Muscle layer of duodenum (tissue), 2 donors: ENCODE data around the gene OR8B8.

ENCODE experiments used
- H3K27ac ChIP-seq: one replicate; pipeline ENCODE4 v1.7.0; 2013; ENCODE audit warnings: mild to moderate bottlenecking, low read length
- H3K27me3 ChIP-seq: one replicate; pipeline ENCODE4 v1.7.0; 2013; ENCODE audit warnings: low read depth, mild to moderate bottlenecking, control low read depth, low read length
- H3K36me3 ChIP-seq, 2 donors: one replicate each; pipeline ENCODE4 v1.7.0; 2013; ENCODE audit warnings: low read length in 2 of 2, control low read depth in 1 of 2, mild to moderate bottlenecking in 1 of 2; ENCODE audit not compliant: insufficient read depth in 2 of 2, control insufficient read depth in 1 of 2
- H3K4me1 ChIP-seq, 2 donors: one replicate each; pipeline ENCODE4 v1.7.0; 2013; ENCODE audit warnings: low read length in 2 of 2, mild to moderate bottlenecking in 2 of 2, control low read depth in 1 of 2, moderate library complexity in 1 of 2; ENCODE audit not compliant: insufficient read depth in 2 of 2, control insufficient read depth in 1 of 2
- H3K4me3 ChIP-seq, 2 donors: one replicate each; pipeline ENCODE4 v1.7.0; 2013; ENCODE audit warnings: low read length in 2 of 2, low read depth in 1 of 2, mild to moderate bottlenecking in 1 of 2
- H3K9me3 ChIP-seq, 2 donors: one replicate each; pipeline ENCODE4 v1.7.0; 2013; ENCODE audit warnings: low read length in 2 of 2, control low read depth in 1 of 2, mild to moderate bottlenecking in 1 of 2; ENCODE audit not compliant: control insufficient read depth in 1 of 2
- donor health status: healthy.

Gene OR8B8

GRCh38 chr11:124445646-124446150 lies at the start of gene OR8B8:
OR8B8 (minus strand) TSS chr11:124445696; CDS start chr11:124441085, 4,611 bp downstream.
- no peaks in the 10 kb centered on the region for H3K27me3 ChIP-seq
- H3K36me3 ChIP-seq = no peaks in the 10 kb centered on the region
- H3K9me3 ChIP-seq = no peaks in the 10 kb centered on the region
- no peaks in the 10 kb centered on the region for H3K4me1 ChIP-seq
- no peak within 1 kb of the TSS for H3K4me3 ChIP-seq
- H3K27ac ChIP-seq = no peak within 1 kb of the TSS

GRCh38 chr11:124493016-124493655 lies 47.6 kb upstream of the OR8B8 start:
- H3K4me1 ChIP-seq = no peaks in the 10 kb centered on the region
- H3K27me3 ChIP-seq = no peaks in the 10 kb centered on the region
- no peak overlapping the region for H3K27ac ChIP-seq
- no peaks in the 10 kb centered on the region for H3K36me3 ChIP-seq
- no peaks in the 10 kb centered on the region for H3K9me3 ChIP-seq
- H3K4me3 ChIP-seq = no peak overlapping the region

GRCh38 chr11:124483422-124483821 lies 37.9 kb upstream of the OR8B8 start:
- Histone ChIP-seq H3K9me3 (no peaks in the 10 kb centered on the region), H3K27ac (no peak overlapping the region), H3K36me3 (no peaks in the 10 kb centered on the region), H3K4me3 (no peak overlapping the region), H3K4me1 (no peaks in the 10 kb centered on the region), H3K27me3 (no peaks in the 10 kb centered on the region)

GRCh38 chr11:124482362-124483147 lies 37.1 kb upstream of the OR8B8 start:
- no peaks in the 10 kb centered on the region for H3K4me1 ChIP-seq
- no peaks in the 10 kb centered on the region for H3K27me3 ChIP-seq
- no peak overlapping the region for H3K4me3 ChIP-seq
- no peaks in the 10 kb centered on the region for H3K36me3 ChIP-seq
- H3K9me3 ChIP-seq = no peaks in the 10 kb centered on the region
- no peak overlapping the region for H3K27ac ChIP-seq

GRCh38 chr11:124481365-124482323 lies 36.1 kb upstream of the OR8B8 start:
- H3K36me3 ChIP-seq = no peaks in the 10 kb centered on the region
- no peaks in the 10 kb centered on the region for H3K9me3 ChIP-seq
- no peaks in the 10 kb centered on the region for H3K27me3 ChIP-seq
- no peak overlapping the region for H3K27ac ChIP-seq
- H3K4me3 ChIP-seq = peak overlapping the region; percentile 28 to 49
- H3K4me1 ChIP-seq = no peaks in the 10 kb centered on the region

- no peak overlapping the region for H3K27ac ChIP-seq
- H3K9me3 ChIP-seq = no peaks in the 10 kb centered on the region
- no peak overlapping the region for H3K4me3 ChIP-seq
- H3K4me1 ChIP-seq = no peaks in the 10 kb centered on the region
- no peaks in the 10 kb centered on the region for H3K36me3 ChIP-seq
- no peaks in the 10 kb centered on the region for H3K27me3 ChIP-seq
These were observed 34.1 kb upstream of the OR8B8 start for GRCh38 chr11:124479561-124479960.

GRCh38 chr11:124475265-124475664 lies 29.8 kb upstream of the OR8B8 start:
- H3K36me3 ChIP-seq = no peaks in the 10 kb centered on the region
- H3K9me3 ChIP-seq = no peaks in the 10 kb centered on the region
- no peaks in the 10 kb centered on the region for H3K27me3 ChIP-seq
- no peak overlapping the region for H3K27ac ChIP-seq
- no peak overlapping the region for H3K4me3 ChIP-seq
- H3K4me1 ChIP-seq = no peaks in the 10 kb centered on the region

GRCh38 chr11:124474779-124475178 lies 29.3 kb upstream of the OR8B8 start:
- H3K27me3 ChIP-seq = no peaks in the 10 kb centered on the region
- no peaks in the 10 kb centered on the region for H3K9me3 ChIP-seq
- no peak overlapping the region for H3K27ac ChIP-seq
- no peaks in the 10 kb centered on the region for H3K4me1 ChIP-seq
- H3K4me3 ChIP-seq = no peak overlapping the region
- no peaks in the 10 kb centered on the region for H3K36me3 ChIP-seq

GRCh38 chr11:124474079-124474478 lies 28.6 kb upstream of the OR8B8 start:
- H3K27ac ChIP-seq = no peak overlapping the region
- H3K4me1 ChIP-seq = no peaks in the 10 kb centered on the region
- H3K4me3 ChIP-seq = no peak overlapping the region
- no peaks in the 10 kb centered on the region for H3K27me3 ChIP-seq
- no peaks in the 10 kb centered on the region for H3K36me3 ChIP-seq
- no peaks in the 10 kb centered on the region for H3K9me3 ChIP-seq

GRCh38 chr11:124473476-124473875 lies 28.0 kb upstream of the OR8B8 start:
- Histone ChIP-seq H3K4me1 (no peaks in the 10 kb centered on the region), H3K27me3 (no peaks in the 10 kb centered on the region), H3K36me3 (no peaks in the 10 kb centered on the region), H3K4me3 (no peak overlapping the region), H3K27ac (no peak overlapping the region), H3K9me3 (no peaks in the 10 kb centered on the region)
